COR-L47 (cell line): Measurements from ENCODE around the gene RIT2.
"Not testable (repeated sequence)": the region's sequence is repeated elsewhere in the genome, so short reads cannot be mapped to it uniquely, and the experiment has no call there.

Source experiments
- DNase-seq: peaks from one replicate; lab custom pipeline; 2025; lab: John Stamatoyannopoulos, UW

The RIT2 gene

DNA sequence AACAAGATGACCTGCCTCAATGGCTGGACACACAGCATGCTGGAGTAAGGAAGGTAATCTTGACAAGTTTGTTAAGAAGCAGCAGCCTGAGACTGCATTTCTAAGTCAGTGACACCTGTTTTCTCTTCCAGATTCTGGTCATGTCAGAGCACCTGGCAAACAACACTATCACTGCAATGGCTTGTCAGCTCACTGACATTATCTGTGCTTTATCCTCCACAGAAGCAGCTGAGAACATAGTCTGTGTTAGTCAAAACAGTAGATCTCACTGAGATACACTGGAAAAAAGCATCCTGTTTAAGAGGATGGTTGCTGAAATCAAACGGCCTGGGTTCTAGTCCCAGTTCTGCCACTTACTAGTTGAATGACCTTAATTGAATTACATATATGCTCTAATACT, 355.2 kb downstream of the RIT2 start:
- no peak for DNase-seq

DNA sequence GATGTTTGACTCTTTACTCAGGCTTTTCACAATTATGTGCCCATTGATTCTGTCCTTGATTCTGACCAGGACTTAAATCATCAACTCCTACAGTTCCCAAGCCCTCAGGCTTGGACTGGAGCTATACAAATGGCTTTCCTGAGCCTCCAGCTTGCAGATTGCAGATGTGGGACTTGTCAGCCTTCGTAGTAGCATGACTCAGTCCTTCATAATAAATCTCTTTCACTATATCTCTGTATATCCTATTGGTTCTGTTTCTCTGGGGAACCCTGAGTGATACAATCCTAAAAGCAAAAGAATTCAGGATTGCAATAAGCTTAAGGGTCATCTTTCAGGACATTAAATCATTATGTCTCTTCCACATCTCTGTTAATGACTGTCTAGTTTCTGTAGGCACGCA, 356.6 kb downstream of the RIT2 start:
- DNase-seq: no peak

DNA sequence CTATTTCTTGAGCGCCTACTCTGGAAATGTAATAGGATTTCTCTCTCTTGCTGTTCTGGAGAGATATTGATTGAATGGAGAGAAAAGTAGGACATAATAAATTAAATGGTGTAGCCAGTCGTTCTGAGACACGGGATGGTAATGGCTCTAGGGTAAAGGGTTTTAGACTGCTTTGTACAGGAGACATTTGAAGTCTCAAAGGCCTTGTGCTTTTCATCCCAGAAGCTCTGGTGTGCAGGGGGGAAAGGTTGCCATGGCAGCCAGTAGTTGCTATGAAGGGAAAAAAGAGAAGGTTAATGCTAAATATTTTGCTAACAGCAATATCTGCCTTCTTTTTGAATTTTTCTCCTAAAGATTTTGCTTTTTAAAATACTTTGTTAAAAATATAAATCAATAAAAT, 359.3 kb downstream of the RIT2 start:
- no peak for DNase-seq

DNA sequence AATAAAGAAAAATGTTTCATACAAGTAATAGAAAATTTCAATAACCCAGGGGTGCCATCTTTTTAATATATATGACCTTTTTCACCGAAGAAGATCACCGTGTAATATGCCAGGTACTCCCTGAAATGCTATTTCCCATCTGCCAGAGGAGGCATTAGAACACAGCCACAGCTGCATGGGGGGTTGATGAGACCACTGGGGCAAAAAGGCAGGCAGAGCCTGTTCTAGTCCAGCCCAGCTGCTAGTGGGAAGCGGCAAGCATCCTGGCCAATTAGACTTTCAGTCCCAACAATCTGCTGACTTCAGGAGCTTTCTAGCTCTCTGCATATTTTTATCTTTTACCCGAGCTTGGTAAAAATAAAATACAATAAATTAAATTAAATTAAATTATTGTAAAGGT, 362.6 kb downstream of the RIT2 start:
- no peak for DNase-seq

DNA sequence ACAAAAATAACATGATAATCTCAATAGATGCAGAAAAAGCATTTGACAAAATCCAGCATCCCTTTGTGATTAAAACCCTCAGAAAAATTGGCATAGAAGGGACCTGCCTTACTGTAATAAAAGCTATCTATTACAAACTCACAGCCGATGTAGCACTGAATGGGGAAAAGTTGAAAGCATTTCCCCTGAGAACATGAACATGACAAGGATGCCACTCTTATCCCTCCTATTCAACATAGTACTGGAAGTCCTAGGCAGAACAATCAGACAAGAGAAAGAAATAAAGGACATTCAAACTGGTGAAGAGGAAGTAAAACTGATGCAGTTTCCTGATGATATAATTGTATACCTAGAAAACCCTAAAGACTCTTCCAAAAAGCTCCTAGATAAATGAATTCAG, 368.7 kb downstream of the RIT2 start:
- DNase-seq: no peak

DNA sequence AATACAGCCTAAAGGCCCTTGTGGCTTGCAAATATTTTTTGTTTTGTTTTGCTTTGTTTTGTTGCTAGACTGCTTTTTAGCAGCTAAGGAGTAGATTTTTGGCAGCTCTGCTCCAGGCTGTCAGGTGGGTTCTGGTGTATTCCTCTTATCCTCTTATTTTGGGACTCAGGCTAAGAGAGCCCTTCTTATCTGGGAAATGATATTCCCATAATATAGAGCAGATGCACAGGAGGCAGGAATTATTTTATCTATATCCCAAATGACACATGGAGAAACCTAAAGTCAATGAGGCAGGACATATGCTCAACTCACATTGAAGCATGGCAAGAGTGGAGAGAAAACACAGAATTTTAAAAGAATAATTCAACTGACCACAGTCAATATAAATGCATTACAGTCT, 369.6 kb downstream of the RIT2 start:
- DNase-seq: no peak

DNA sequence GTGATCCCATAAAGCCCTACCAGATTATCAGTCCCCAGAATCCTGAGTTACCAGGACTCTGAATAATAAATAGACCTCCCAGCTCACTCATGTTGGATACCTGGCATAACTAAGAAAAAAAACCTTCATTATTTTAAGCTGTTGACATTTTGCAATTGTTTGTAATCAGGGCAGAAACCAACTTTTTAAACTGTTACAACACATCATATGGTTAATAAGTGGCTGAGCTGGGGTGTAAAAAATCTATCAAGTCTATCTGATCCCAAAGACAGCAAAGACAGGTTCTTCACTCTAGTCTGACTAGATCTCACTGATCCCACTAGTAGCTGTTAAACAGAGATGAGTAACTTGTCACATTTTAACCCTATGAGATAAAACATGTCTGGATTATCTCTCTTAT, 370.3 kb downstream of the RIT2 start:
- DNase-seq: no peak

DNA sequence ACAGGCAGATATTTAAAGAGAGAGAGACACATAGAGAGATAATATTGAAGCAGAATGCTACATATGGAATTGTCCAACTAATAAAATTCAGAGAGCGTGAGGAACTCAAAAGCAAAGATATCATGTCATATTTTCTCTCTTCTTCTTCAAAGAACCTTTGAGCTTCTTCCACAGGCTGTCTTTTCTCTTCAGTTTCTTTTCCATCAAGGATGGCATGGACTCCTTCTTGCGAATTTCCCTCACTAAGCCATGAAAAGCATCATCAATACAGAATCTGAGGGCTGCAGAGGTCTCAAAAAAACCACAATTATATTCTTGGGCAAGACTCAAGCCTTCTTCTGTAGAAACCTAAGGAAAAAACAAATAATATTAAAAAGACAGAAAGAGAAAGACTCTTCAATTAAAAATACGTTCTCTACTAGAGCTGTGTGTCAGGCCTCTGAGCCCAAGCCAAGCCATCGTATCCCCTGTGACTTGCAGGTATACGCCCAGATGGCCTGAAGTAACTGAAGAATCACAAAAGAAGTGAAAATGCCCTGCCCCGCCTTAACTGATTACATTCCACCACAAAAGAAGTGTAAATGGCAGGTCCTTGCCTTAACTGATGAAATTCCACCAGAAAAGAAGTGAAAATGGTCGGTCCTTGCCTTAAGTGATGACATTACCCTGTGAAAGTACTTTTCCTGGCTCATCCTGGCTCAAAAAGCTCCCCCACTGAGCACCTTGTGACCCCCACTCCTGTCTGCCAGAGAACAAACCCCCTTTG, 371.9 kb downstream of the RIT2 start:
- DNase-seq: no peak

DNA sequence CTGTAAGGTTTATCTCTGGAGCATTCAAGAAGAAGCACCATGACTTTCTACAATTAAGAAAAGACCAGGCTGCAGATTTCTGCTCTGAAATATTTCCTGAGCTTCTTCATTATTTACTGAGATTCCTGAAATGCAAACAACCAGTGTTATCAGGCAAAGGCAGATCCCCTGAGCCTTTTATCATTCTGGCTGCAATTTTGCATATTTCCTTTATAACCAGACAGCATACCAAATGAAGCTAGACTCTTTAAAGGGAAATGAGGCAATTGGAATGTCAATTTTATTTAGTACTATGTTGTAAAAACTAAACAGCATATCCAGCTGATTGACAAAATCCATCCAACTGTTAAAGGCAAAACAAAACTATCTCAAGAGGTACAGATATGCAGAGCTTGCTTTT, 372.5 kb downstream of the RIT2 start:
- no peak for DNase-seq

DNA sequence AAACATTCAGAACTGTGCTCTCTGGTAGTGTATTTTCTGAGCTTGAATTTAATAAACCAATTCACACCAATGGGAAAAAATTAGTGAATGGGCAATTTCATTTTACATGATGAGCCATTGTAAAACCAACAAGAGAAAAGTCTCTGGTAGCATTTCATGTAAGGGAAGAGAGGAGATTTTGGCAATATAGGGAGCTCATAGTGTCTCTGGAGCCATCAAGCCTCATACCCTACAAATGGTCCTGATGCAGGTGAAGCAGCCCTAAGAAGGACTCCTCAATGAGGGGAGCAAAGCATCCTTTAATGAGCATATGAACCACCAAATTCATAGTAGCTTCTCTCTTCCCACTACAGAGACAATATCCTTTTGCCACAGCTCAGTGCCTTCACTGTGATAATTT, 373.0 kb downstream of the RIT2 start:
- DNase-seq: no peak

DNA sequence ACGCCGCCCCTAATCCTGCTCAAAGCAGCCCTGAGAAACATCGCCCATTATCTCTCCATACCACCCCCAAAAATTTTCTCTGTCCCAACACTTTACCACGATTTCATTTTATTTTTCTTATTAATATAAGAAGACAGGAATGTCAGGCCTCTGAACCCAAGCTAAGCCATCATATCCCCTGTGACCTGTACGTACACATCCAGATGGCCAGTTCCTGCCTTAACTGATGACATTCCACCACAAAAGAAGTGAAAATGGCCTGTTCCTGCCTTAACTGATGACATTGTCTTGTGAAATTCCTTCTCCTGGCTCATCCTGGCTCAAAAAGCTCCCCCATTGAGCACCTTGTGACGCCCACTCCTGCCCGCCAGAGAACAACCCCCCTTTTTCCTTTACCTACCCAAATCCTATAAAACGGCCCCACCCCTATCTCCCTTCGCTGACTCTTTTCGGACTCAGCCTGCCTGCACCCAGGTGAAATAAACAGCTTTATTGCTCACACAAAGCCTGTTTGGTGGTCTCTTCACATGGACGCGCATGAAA, 373.6 kb downstream of the RIT2 start:
- not testable (repeated sequence) for DNase-seq

DNA sequence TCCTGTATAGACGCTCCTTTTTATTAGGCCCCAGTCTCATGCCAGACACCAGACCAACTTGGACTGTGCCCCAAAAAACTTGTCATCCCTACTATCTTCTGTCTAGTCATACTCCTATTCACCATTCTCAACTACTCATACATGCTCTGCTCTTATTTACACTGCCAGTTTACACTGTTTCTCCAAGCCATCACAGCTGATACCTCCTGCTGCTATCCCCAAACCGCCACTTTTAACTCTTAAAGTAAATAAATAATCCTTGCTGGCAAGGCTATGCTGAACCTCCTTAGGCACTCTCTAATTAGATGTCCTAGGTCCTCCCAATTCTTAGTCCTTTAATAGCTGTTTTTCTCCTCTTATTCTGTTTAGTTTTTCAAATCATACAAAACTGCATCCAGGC, 374.2 kb downstream of the RIT2 start:
- peak; percentile 11 for DNase-seq

DNA sequence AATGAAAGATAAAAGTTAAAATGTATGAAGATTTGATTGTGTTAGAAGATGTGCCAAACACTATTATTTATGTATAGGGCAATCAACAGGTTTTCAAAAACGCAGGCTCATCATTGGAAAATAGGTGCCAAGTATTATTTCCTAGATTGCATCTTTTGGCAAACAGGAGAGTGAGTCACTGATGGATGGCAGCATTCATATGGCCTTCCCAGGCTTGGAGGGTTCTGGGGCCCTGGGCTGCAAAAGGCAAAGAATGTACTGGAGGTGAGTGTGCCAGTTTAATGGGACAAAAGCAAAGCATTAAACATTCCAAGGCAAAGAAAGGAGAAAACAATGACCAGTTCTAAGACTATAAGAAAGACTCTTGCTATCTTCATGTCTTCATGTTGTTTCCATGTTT, 379.4 kb downstream of the RIT2 start:
- no peak for DNase-seq

DNA sequence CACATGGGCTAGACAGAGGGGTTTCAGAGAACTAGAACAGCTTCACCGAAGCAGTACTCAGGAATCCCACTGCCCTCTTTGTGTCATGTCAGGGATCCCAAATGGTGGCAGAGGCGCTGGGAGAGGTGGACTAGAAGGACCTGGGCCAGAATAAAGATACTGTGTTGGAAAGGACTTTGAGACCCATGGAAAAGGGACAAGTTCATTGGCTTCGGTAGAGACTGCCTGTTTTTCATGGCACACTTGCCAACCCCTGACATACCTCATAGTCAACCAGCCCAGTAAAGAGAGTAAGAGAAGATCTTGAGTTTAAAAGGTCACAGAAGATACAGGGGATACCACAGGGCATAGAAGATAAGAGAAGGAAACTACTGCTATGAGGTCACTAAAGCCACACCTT, 381.0 kb downstream of the RIT2 start:
- no peak for DNase-seq

DNA sequence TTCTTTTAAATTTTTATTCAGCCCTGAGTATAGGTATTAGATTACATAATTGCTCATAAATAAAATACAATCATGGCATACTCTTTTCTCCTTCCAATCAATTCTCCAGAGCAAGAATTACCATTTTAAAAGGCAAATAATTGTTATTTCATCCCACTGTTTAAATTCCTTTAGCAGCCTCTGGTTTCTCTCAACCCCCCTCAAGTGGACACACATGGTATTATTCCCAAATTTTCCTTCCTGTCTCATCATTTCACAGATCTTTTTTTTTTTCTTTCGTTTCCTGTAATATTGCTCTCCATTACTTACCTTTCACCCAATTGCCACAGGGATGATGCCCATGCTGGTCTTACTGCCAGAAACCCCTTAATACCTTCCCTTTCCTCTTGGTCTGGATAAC, 385.2 kb downstream of the RIT2 start:
- no peak for DNase-seq

DNA sequence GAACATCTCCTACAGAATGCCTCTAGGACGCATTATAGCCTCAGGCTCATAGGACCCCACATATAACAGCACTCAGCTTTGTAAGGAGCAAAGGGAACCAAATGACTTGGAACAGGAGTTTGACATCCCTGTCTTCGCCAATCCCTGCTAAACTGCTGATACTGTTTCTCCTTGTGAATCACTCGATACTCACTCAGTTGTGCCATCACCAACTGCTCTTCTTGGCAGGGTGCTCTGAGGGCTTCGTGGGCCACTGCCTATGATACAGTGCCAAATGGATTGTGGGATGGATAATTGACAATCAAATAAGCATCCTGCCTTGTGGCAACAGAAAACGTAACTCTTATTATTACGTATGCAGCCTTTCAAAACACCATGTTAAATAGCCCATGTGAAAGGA, 396.3 kb downstream of the RIT2 start:
- no peak for DNase-seq

DNA sequence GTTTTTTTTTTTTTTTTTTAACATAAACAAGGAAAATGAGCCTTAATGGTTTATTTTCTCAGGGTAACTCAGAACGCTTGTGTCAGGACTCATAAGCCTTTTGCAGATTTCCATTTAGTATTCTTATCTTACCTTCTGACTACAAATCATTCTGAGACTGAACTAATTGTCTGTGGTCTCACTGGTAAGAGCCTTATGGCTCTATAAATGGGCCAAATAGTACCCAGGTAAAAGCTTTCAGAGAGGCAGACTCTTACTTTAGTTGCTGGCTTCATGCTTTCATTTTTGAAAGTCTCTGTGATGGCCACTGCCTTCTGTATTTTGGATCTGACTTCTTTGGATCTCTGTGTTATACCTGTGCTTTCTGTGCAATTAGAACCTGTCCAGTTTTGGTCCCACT, 403.4 kb downstream of the RIT2 start:
- DNase-seq: no peak

DNA sequence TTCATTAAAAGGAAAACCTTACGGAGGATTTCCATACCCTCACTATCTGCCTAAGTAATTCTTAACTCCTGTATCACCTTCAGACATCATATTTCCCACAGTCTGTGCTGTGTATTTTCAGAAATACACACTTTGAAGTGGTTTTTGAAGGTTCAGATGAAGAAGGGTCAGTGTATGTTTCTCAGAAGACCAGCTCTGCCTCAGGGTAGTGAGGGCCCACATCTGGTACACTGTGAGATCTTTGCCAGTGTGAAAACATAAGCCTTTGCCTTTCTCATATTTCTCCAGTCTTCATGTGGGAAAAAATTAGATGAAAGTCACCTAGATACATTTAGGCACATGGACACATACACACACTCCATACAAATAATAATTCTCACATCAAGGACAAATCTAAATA, 408.4 kb downstream of the RIT2 start:
- no peak for DNase-seq

DNA sequence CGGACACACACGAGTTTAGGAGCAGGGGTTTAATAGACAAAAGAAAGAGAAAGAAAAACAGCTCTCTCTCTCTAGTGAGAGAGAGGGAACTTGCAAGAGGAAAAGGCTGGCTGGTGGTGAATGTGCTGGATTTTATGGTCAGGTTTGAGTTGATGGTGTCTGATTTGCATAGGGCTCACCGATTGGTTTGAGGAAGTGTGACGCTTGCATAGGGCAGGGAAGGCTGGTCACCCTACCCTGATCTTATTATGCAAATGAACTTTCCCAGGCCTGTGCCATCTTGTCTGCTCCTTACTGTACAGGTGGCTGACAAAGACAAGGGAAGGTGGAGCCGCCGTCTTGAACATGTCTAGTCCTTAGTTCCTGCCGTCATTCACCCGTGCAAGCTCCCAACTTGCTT, 408.9 kb downstream of the RIT2 start:
- DNase-seq: peak; percentile 27

DNA sequence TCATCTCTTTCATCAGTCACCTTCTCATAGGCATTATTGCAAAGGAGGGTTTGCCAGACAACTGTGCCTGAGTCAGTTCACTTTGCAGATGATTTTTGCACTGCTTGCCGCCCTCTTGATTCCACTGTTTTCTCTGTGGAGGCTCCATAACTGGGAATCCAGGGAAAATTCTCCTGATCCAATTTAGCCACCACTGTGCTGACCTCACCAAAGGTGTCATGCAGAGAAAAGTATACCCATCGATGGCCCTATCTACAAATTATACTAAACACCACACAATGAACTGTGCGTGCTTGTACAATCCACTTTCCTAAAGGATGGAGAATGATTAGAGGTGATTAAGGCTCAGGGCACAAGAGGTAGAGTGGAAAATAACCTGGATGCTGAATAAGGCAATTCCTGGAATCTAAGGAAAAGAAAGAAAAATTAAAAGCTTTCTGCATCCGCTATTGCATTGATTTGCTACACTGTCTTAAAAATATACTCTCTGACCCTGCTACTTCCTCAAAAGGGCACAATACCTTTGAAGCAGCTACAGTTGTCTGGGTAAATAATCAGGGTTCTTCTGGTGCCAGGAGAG, 409.4 kb downstream of the RIT2 start:
- DNase-seq: peak; percentile 43
